ENCODE measurements around the gene ARHGAP18. TPM values are rescaled to one million over a fixed set of nuclear protein-coding genes. Genes with fewer than 3 reads are reported as not detected.
A peak's percentile ranks its signal among the peaks of the same experiment; 100 is the strongest.

Gene ARHGAP18
- total RNA-seq, 2 donors from 2014 or later: 18.7 to 28.3 TPM

- intact Hi-C loops (cut with DNase I): no loop called here
- Histone ChIP-seq H3K36me3 (no peaks in the 10 kb centered on the region), H3K9me3 (no peaks in the 10 kb centered on the region), H3K4me3 (no peak overlapping the region), H3K27ac (no peak overlapping the region), H3K9ac (ENCODE audit: low read depth in 2 of 2, low read length in 2 of 2) (no peak overlapping the region), H3K4me1 (peaks cover 5% of the 10 kb centered on the region), H3K27me3 (no peaks in the 10 kb centered on the region)
- TF ChIP-seq, protein P1, sequence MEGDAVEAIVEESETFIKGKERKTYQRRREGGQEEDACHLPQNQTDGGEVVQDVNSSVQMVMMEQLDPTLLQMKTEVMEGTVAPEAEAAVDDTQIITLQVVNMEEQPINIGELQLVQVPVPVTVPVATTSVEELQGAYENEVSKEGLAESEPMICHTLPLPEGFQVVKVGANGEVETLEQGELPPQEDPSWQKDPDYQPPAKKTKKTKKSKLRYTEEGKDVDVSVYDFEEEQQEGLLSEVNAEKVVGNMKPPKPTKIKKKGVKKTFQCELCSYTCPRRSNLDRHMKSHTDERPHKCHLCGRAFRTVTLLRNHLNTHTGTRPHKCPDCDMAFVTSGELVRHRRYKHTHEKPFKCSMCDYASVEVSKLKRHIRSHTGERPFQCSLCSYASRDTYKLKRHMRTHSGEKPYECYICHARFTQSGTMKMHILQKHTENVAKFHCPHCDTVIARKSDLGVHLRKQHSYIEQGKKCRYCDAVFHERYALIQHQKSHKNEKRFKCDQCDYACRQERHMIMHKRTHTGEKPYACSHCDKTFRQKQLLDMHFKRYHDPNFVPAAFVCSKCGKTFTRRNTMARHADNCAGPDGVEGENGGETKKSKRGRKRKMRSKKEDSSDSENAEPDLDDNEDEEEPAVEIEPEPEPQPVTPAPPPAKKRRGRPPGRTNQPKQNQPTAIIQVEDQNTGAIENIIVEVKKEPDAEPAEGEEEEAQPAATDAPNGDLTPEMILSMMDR (IDR thresholded peaks at IDR 0.05): no peak
- DNase-seq: no peak
Observed at GRCh38 chr6:129698430-129698829, 11.5 kb downstream of the ARHGAP18 start.

GRCh38 chr6:129697788-129698187, 12.2 kb downstream of the ARHGAP18 start:
- Histone ChIP-seq H3K9ac (ENCODE audit: low read depth in 2 of 2, low read length in 2 of 2) (no peak overlapping the region), H3K4me1 (peaks cover 5% of the 10 kb centered on the region), H3K27ac (no peak overlapping the region), H3K9me3 (no peaks in the 10 kb centered on the region), H3K36me3 (no peaks in the 10 kb centered on the region), H3K27me3 (no peaks in the 10 kb centered on the region), H3K4me3 (no peak overlapping the region)
- DNase-seq: no peak
- TF ChIP-seq, protein P1 (IDR thresholded peaks at IDR 0.05): no peak
- intact Hi-C loops (cut with DNase I): no loop called here

GRCh38 chr6:129696843-129697242, 13.1 kb downstream of the ARHGAP18 start:
- intact Hi-C loops (cut with DNase I): no loop called here
- Histone ChIP-seq H3K9ac (ENCODE audit: low read depth in 2 of 2, low read length in 2 of 2) (no peak overlapping the region), H3K4me1 (peaks cover 5% of the 10 kb centered on the region), H3K9me3 (no peaks in the 10 kb centered on the region), H3K36me3 (no peaks in the 10 kb centered on the region), H3K27ac (no peak overlapping the region), H3K27me3 (no peaks in the 10 kb centered on the region), H3K4me3 (no peak overlapping the region)
- DNase-seq: no peak
- TF ChIP-seq, protein P1 (IDR thresholded peaks at IDR 0.05): no peak

GRCh38 chr6:129696028-129696418, 14.0 kb downstream of the ARHGAP18 start:
- TF ChIP-seq, protein P1 (IDR thresholded peaks at IDR 0.05): no peak
- no peaks in the 10 kb centered on the region for H3K36me3 ChIP-seq
- H3K4me3 ChIP-seq: no peak overlapping the region
- no peaks in the 10 kb centered on the region for H3K9me3 ChIP-seq
- no peak overlapping the region for H3K9ac ChIP-seq (ENCODE audit: low read depth in 2 of 2, low read length in 2 of 2)
- DNase-seq: no peak
- intact Hi-C loops (cut with DNase I): no loop called here
- no peak overlapping the region for H3K27ac ChIP-seq
- no peaks in the 10 kb centered on the region for H3K27me3 ChIP-seq
- H3K4me1 ChIP-seq: peaks cover 5% of the 10 kb centered on the region

- H3K36me3 ChIP-seq: no peaks in the 10 kb centered on the region
- intact Hi-C loops (cut with DNase I): no loop called here
- H3K9me3 ChIP-seq: no peaks in the 10 kb centered on the region
- peaks cover 5% of the 10 kb centered on the region for H3K4me1 ChIP-seq
- H3K27me3 ChIP-seq: no peaks in the 10 kb centered on the region
- no peak overlapping the region for H3K9ac ChIP-seq (ENCODE audit: low read depth in 2 of 2, low read length in 2 of 2)
- no peak overlapping the region for H3K27ac ChIP-seq
- DNase-seq: peak; percentile 37
- TF ChIP-seq, protein P1 (IDR thresholded peaks at IDR 0.05): no peak
- H3K4me3 ChIP-seq: no peak overlapping the region
Observed at GRCh38 chr6:129695373-129696027, 14.5 kb downstream of the ARHGAP18 start.
